ENCODE measurements around the gene UBE2Z. TPM values are rescaled to one million over a fixed set of nuclear protein-coding genes. Genes with fewer than 3 reads are reported as not detected.

The UBE2Z gene
- total and polyA plus RNA-seq, 2 of the 13 experiments (the other 11 are each of a cell fraction or from before 2014, with no cell fraction given): 63.2 to 122 TPM

DNA sequence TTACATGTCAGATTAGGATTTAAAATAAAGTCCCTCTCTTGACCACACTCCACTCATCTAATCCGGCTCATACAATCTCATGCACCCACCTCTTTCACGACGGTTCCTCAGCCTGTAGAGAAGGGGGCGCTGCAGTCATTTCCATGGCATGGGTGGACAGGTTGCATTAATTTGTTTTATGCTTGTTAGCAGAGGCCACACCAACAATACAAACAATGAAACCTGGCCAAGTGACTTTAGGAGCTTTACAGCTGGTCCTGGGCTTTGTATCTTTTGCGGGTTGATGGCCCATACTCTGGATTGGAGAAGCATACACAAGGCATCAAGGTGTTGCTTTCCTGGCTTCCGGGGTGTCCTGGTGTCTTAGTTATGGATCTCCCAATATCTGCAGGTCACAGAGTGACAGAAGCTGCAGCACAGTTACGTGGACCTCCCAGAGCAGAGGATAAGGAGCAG is 46.1 kb downstream of the UBE2Z start (continued):
- TF ChIP-seq, protein P1, sequence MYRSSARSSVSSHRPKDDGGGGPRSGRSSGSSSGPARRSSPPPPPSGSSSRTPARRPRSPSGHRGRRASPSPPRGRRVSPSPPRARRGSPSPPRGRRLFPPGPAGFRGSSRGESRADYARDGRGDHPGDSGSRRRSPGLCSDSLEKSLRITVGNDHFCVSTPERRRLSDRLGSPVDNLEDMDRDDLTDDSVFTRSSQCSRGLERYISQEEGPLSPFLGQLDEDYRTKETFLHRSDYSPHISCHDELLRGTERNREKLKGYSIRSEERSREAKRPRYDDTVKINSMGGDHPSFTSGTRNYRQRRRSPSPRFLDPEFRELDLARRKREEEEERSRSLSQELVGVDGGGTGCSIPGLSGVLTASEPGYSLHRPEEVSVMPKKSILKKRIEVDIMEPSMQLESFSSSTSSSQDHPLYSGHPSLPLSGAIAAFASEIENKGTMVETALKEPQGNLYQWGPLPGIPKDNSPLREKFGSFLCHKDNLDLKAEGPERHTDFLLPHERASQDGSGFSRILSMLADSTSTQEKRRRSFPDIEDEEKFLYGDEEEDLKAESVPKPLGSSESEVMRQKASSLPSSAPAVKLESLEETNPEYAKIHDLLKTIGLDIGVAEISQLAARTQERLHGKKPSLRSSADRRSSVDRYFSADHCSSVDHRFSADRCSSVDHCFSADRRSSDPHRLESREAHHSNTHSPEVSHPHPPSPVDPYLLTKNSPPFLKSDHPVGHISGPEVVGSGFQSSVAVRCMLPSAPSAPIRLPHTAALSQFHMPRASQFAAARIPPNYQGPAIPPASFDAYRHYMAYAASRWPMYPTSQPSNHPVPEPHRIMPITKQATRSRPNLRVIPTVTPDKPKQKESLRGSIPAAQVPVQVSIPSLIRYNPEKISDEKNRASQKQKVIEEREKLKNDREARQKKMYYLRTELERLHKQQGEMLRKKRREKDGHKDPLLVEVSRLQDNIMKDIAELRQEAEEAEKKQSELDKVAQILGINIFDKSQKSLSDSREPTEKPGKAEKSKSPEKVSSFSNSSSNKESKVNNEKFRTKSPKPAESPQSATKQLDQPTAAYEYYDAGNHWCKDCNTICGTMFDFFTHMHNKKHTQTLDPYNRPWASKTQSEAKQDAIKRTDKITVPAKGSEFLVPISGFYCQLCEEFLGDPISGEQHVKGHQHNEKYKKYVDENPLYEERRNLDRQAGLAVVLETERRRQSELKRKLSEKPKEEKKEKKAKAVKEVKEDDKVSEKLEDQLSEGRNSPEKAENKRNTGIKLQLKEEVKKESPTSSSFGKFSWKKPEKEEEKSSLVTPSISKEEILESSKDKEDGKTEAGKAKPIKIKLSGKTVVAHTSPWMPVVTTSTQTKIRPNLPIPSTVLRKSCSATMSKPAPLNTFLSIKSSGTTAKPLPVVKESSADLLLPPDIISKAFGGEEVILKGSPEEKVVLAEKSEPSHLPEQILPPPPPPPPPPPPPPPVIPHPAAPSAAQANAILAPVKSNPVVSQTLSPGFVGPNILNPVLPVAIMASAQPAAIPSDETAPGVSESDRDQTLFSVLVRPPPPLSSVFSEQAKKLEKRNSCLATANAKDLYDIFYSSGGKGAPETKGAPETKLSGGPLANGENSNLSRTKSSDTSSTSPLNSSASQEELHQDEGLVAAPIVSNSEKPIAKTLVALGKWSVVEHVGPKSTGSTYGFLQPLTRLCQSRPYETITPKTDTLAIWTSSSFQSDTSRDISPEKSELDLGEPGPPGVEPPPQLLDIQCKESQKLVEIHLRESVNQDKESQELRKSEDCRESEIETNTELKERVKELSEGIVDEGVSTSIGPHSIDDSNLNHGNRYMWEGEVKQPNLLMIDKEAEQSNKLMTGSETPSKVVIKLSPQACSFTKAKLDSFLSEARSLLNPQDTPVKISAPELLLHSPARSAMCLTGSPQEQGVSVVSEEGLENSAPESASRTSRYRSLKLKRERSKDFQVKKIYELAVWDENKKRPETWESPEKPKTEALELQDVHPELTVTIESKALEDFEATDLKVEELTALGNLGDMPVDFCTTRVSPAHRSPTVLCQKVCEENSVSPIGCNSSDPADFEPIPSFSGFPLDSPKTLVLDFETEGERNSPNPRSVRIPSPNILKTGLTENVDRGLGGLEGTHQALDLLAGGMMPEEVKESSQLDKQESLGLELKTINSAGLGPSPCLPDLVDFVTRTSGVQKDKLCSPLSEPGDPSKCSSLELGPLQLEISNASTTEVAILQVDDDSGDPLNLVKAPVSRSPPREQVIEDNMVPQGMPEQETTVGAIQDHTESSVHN (CRISPR knock-in tag; IDR thresholded peaks at IDR 0.05): no peak
- TF ChIP-seq, protein P2, sequence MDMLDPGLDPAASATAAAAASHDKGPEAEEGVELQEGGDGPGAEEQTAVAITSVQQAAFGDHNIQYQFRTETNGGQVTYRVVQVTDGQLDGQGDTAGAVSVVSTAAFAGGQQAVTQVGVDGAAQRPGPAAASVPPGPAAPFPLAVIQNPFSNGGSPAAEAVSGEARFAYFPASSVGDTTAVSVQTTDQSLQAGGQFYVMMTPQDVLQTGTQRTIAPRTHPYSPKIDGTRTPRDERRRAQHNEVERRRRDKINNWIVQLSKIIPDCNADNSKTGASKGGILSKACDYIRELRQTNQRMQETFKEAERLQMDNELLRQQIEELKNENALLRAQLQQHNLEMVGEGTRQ (IDR thresholded peaks at IDR 0.05; ENCODE audit: low read depth, low read length): no peak
- TF ChIP-seq, protein P2 (CRISPR knock-in tag; IDR thresholded peaks at IDR 0.05; ENCODE audit: borderline replicate concordance): no peak
- TF ChIP-seq, protein P3, sequence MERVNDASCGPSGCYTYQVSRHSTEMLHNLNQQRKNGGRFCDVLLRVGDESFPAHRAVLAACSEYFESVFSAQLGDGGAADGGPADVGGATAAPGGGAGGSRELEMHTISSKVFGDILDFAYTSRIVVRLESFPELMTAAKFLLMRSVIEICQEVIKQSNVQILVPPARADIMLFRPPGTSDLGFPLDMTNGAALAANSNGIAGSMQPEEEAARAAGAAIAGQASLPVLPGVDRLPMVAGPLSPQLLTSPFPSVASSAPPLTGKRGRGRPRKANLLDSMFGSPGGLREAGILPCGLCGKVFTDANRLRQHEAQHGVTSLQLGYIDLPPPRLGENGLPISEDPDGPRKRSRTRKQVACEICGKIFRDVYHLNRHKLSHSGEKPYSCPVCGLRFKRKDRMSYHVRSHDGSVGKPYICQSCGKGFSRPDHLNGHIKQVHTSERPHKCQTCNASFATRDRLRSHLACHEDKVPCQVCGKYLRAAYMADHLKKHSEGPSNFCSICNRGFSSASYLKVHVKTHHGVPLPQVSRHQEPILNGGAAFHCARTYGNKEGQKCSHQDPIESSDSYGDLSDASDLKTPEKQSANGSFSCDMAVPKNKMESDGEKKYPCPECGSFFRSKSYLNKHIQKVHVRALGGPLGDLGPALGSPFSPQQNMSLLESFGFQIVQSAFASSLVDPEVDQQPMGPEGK (CRISPR knock-in tag; IDR thresholded peaks at IDR 0.05): peak; percentile 57
- TF ChIP-seq CBX2 (IDR thresholded peaks at IDR 0.05; ENCODE audit: low read depth, low read length) (no peak), CBX2 (CRISPR knock-in tag; IDR thresholded peaks at IDR 0.05; ENCODE audit: low read depth) (no peak), HOXA9 (CRISPR knock-in tag; IDR thresholded peaks at IDR 0.05; ENCODE audit: borderline replicate concordance) (no peak), MED1 (CRISPR knock-in tag; IDR thresholded peaks at IDR 0.05) (no peak; the same call in 1 of the 2 replicates), DMAP1 (CRISPR knock-in tag; IDR thresholded peaks at IDR 0.05) (no peak), NKX3-1 (CRISPR knock-in tag; IDR thresholded peaks at IDR 0.05) (no peak), BORCS8-MEF2B (CRISPR knock-in tag; IDR thresholded peaks at IDR 0.05) (0 out of 2 replicates have a peak, but pooled peaks have one; percentile 14)
- TF ChIP-seq, protein P4, sequence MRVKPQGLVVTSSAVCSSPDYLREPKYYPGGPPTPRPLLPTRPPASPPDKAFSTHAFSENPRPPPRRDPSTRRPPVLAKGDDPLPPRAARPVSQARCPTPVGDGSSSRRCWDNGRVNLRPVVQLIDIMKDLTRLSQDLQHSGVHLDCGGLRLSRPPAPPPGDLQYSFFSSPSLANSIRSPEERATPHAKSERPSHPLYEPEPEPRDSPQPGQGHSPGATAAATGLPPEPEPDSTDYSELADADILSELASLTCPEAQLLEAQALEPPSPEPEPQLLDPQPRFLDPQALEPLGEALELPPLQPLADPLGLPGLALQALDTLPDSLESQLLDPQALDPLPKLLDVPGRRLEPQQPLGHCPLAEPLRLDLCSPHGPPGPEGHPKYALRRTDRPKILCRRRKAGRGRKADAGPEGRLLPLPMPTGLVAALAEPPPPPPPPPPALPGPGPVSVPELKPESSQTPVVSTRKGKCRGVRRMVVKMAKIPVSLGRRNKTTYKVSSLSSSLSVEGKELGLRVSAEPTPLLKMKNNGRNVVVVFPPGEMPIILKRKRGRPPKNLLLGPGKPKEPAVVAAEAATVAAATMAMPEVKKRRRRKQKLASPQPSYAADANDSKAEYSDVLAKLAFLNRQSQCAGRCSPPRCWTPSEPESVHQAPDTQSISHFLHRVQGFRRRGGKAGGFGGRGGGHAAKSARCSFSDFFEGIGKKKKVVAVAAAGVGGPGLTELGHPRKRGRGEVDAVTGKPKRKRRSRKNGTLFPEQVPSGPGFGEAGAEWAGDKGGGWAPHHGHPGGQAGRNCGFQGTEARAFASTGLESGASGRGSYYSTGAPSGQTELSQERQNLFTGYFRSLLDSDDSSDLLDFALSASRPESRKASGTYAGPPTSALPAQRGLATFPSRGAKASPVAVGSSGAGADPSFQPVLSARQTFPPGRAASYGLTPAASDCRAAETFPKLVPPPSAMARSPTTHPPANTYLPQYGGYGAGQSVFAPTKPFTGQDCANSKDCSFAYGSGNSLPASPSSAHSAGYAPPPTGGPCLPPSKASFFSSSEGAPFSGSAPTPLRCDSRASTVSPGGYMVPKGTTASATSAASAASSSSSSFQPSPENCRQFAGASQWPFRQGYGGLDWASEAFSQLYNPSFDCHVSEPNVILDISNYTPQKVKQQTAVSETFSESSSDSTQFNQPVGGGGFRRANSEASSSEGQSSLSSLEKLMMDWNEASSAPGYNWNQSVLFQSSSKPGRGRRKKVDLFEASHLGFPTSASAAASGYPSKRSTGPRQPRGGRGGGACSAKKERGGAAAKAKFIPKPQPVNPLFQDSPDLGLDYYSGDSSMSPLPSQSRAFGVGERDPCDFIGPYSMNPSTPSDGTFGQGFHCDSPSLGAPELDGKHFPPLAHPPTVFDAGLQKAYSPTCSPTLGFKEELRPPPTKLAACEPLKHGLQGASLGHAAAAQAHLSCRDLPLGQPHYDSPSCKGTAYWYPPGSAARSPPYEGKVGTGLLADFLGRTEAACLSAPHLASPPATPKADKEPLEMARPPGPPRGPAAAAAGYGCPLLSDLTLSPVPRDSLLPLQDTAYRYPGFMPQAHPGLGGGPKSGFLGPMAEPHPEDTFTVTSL (CRISPR knock-in tag; IDR thresholded peaks at IDR 0.05; ENCODE audit: borderline replicate concordance): no peak

Measured in HepG2 (cell line).